ENCODE measurements around the gene PALM3.

Gene PALM3

DNA sequence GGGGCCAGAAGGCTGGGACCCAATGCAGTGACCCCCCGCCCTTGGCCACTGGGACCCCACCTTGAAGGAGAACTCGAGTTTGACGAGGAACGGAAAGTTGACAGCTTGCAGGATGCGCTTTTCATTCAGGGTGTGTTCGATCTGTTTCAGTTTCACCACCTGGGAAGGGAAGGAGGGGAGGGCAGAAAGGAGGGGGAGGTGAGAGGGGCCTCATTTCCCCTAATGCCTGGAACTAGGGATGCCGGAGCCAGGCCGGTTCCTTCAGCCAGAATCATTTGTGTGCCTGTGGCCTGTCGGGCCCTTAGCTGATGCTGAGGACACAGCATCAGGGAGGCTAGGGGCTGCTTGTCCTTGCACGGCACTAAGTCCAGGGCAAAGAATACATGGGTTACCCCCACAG, 40.9 kb upstream of the PALM3 start:
- no peak for DNase-seq (ENCODE audit: extremely low read depth, low read depth)
- TF ChIP-seq, protein P1, sequence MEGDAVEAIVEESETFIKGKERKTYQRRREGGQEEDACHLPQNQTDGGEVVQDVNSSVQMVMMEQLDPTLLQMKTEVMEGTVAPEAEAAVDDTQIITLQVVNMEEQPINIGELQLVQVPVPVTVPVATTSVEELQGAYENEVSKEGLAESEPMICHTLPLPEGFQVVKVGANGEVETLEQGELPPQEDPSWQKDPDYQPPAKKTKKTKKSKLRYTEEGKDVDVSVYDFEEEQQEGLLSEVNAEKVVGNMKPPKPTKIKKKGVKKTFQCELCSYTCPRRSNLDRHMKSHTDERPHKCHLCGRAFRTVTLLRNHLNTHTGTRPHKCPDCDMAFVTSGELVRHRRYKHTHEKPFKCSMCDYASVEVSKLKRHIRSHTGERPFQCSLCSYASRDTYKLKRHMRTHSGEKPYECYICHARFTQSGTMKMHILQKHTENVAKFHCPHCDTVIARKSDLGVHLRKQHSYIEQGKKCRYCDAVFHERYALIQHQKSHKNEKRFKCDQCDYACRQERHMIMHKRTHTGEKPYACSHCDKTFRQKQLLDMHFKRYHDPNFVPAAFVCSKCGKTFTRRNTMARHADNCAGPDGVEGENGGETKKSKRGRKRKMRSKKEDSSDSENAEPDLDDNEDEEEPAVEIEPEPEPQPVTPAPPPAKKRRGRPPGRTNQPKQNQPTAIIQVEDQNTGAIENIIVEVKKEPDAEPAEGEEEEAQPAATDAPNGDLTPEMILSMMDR (IDR thresholded peaks at IDR 0.05; ENCODE audit: low read depth, low read length), result no peak

DNA sequence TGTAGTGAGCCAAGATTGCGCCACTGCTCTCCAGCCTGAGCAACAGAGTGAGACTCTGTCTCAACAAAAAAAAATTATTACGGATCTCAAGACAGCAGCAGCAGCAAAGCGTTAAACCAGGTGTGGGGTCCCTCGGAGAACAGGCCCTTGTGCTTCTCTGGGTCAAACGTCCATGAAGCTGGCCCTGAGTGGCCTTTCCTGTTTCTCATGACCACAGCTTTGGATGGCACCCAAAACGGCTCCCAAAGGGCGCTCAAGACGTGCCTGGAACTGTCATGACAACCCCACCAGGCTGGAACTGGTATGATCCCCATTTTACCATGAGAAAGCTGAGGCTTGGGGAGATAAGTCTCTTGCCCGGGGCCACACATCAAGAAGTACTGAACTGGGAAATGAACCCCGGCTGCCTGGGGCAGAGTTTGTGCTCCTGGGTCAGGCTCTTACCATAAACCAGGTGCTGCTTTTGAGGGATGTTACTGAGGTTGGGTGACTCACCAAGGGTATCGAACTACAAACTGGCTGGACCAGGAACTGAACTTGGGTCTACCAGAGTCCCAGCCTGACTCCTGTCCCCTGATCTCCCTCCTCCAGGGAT, 40.3 kb upstream of the PALM3 start:
- TF ChIP-seq, protein P1 (IDR thresholded peaks at IDR 0.05; ENCODE audit: low read depth, low read length), result no peak
- no peak for DNase-seq (ENCODE audit: extremely low read depth, low read depth)

DNA sequence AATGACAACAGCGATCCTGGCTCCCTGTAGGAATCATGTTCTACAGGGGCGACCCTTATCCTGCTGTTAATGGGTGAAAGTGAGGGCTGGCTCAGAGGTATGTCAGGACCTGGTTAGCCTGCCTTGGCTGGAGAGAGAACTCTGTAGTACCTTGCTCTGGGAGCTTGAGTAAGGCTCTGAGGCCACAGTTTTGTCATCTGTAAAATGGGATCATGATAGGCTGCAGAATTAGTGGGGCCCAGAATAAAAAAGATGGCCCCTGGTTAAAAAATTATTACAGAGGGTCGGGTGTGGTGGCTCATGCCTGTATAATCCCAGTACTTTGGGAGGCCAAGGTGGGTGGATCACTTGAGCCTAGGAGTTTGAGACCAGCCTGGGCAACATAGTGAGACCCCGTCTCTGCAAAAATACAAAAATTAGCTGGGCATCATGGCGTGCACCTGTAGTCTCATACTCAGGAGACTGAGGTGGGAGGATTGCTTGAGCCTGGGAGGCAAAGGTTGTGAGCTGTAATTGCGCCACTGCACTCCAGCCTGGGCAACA, 39.2 kb upstream of the PALM3 start:
- DNase-seq (ENCODE audit: extremely low read depth, low read depth), result no peak
- TF ChIP-seq, protein P1 (IDR thresholded peaks at IDR 0.05; ENCODE audit: low read depth, low read length), result no peak

DNA sequence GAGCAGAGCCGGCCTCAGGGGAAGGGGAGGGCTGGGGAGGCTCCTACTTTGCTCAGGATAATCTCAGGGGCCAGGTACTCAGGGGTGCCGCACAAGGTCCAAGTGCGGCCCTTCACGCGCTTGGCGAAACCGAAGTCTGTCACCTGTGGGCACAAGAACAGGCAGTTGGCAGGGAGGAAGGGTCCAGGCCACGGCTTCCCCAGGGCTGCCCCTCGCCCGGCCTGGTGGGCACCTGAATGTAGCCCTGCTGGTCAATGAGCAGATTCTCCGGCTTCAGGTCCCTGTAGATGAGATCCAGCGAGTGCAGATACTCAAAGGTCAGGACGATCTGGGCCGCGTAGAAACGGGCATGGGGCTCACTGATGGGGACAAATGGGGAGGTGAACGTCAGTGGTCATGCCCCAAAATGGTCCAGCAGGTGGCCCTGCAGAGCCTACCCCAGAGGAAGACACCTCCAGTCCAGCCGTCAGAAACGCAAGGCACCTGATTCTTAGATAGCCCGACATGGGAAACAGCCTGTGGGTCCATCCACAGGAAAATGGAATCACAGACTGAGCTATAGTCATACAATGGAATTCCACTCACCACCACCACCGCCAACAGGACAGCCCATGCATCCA, 35.8 kb upstream of the PALM3 start:
- TF ChIP-seq, protein P1 (IDR thresholded peaks at IDR 0.05; ENCODE audit: low read depth, low read length), result no peak; the same call in 1 of the 2 replicates
- DNase-seq (ENCODE audit: extremely low read depth, low read depth), result no peak

DNA sequence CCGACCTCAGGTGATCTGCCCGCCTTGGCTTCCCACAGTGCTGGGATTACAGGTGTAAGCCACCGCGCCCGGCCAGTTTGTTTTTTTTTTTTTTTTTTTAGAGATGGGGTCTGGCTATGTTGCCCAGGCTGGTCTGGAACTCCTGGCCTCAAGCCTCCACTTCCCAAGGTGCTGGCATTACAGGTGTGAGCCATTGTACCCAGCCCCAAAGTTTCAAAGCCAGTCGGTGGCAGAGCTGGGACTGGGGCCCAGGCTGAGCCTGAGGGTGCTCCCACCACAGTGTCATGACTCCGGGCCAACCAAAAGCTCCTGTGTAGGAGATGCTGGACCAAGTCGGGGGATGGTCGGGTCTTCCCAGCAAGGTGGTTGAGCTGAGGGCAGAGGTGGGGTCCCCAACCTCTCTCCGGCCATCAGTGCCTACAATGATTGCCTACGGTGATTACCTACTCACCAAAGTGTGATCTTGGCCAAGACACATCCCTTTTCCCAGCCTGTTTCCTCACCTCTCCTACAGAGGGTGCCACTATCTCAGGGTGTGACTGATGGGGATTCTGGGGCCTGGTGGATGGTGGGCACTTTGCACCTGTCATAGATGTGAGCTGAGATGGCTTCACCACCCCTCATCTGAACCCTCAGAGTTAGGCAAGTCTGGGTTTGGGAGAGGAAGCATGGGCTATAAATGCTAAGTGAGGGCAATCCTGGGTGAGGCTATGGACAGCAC, 34.6 kb upstream of the PALM3 start:
- TF ChIP-seq, protein P1 (IDR thresholded peaks at IDR 0.05; ENCODE audit: low read depth, low read length), result no peak
- no peak for DNase-seq (ENCODE audit: extremely low read depth, low read depth)

DNA sequence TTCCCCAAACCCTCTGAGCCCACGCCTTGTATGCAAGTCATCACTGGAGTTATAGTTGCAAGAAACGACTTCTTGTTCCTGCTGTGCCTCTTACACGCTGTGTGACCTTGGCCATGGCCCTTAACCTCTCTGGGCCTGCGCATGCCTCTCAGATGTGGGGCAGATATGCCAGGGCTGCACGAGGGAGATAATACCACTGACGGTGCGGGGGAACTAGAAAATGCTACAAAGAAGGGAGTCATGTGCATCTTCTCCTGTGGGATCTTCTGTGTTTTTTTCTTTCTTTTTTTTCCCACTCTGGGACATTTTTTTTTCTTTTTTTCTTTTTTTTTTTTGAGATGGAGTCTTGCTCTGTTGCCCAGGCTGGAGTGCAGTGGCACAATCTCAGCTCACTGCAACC, 33.0 kb upstream of the PALM3 start:
- DNase-seq (ENCODE audit: extremely low read depth, low read depth), result no peak
- TF ChIP-seq, protein P1 (IDR thresholded peaks at IDR 0.05; ENCODE audit: low read depth, low read length), result no peak
